ENCODE results near the gene TCF4.

Gene TCF4

DNA sequence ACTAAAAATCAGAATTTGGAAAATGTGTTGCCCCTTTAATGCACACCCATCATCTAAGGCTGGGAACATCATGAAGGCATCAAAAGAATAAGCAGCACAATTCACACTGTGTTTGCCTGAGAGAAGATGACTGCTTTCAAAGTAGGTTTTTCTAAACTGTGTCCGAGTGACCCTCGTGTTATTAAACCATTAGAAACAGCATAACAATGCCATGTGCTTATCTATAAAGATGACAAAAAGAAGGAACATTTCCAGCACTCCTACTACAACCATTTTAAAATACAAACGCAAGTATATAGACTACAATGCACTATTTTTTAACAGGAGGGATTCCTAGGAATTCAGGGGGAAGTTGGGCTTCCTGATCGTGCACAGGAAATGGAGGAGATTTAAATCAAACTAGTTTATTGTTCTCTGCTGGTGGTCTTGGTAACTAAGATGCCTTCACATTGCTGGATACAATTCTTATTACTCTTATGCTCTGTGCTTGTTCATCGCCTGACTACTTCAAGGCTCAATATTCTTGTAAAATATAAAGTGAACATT is 322.8 kb downstream of the TCF4 start:
- no peak for DNase-seq (ENCODE audit: low read depth)
- TF ChIP-seq, protein P1, sequence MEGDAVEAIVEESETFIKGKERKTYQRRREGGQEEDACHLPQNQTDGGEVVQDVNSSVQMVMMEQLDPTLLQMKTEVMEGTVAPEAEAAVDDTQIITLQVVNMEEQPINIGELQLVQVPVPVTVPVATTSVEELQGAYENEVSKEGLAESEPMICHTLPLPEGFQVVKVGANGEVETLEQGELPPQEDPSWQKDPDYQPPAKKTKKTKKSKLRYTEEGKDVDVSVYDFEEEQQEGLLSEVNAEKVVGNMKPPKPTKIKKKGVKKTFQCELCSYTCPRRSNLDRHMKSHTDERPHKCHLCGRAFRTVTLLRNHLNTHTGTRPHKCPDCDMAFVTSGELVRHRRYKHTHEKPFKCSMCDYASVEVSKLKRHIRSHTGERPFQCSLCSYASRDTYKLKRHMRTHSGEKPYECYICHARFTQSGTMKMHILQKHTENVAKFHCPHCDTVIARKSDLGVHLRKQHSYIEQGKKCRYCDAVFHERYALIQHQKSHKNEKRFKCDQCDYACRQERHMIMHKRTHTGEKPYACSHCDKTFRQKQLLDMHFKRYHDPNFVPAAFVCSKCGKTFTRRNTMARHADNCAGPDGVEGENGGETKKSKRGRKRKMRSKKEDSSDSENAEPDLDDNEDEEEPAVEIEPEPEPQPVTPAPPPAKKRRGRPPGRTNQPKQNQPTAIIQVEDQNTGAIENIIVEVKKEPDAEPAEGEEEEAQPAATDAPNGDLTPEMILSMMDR (IDR thresholded peaks at IDR 0.05; ENCODE audit: low read depth, low read length, missing control alignments): no peak
- no peak overlapping the region for H3K4me3 ChIP-seq (ENCODE audit: low read depth, low read length)

DNA sequence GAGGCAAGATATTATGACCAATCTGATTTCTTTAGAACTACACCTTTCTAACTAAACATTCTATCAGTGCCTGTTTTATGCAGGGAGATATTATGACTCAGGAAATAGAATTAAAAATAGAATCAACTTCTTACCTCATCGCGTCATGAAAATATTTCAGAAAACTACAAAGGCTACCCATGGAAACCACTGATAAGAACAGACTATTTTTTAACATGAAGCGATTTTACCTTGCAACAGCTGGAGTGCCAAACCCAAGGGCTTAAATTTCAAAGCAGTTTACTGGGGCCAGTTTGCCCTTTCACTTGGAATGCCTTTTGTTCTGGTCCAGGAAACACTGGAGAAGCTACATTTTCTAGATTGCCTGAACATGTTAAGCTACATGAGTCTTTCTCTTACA is 323.9 kb downstream of the TCF4 start:
- no peak for DNase-seq (ENCODE audit: low read depth)
- no peak overlapping the region for H3K4me3 ChIP-seq (ENCODE audit: low read depth, low read length)
- TF ChIP-seq, protein P1 (IDR thresholded peaks at IDR 0.05; ENCODE audit: low read depth, low read length, missing control alignments): no peak

DNA sequence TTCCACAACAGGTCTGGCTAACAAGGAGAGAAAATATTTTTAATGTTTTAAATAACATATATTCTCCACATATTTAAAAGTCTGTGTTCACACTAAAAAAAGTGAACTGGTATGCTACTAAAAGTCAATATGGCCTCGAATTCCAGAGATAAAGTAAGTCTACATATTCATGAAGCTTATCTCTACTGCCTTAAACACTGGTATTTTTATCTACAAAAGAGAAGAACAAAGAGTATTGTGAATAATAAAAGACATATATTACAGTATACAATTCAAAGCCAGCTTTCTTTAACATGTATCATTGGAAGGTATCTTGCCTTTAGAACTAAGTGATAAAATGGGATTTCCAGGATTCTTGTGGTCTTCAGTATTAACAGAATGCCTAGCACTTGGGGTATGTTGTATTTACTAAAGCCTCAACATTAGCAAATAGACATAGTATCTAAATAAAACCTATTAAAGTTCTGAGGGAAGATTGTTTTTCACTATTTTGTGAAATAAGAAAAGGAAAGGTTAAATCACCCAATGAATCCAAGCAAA is 325.9 kb downstream of the TCF4 start:
- no peak for DNase-seq (ENCODE audit: low read depth)
- TF ChIP-seq, protein P1 (IDR thresholded peaks at IDR 0.05; ENCODE audit: low read depth, low read length, missing control alignments): no peak
- no peak overlapping the region for H3K4me3 ChIP-seq (ENCODE audit: low read depth, low read length)

DNA sequence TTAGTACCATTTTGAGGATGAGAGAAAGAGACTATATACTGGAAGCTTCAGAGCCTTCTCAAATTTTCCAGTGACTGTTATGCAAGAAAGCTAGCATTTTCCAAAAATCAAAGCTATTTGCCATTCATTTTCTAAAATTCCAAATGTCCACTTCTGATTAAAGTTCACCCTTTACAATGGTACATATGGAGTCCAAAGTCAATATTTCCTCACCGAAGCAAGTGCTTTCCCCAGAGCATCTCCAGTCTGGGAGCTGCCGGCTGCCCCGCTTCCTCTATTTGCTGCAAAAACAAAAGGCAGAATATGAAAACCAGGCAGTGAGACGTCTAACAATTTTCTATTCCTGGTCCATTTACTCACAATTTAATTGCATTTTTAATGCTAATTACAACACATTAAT is 326.7 kb downstream of the TCF4 start:
- no peak for DNase-seq (ENCODE audit: low read depth)
- H3K4me3 ChIP-seq (ENCODE audit: low read depth, low read length): no peak overlapping the region
- TF ChIP-seq, protein P1 (IDR thresholded peaks at IDR 0.05; ENCODE audit: low read depth, low read length, missing control alignments): no peak

DNA sequence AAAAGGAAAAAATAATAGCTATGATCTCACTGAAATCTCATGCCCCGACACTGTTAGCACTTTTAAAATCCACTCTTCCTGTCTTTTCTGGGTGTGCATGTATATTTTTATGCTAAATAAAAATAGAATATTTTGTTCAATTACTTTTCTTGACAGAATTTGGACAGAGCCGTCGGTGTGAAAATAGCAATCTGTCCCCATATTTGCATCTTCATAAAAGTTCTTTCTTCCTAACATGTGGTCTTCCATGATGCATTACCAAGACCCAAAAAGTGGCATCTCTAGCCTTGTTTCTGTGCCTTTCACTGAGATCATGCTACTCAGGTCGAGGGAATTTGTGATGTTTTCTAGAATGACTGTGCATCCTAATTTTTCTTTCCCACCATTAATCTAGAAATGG is 329.9 kb downstream of the TCF4 start:
- no peak overlapping the region for H3K4me3 ChIP-seq (ENCODE audit: low read depth, low read length)
- no peak for DNase-seq (ENCODE audit: low read depth)
- TF ChIP-seq, protein P1 (IDR thresholded peaks at IDR 0.05; ENCODE audit: low read depth, low read length, missing control alignments): no peak

DNA sequence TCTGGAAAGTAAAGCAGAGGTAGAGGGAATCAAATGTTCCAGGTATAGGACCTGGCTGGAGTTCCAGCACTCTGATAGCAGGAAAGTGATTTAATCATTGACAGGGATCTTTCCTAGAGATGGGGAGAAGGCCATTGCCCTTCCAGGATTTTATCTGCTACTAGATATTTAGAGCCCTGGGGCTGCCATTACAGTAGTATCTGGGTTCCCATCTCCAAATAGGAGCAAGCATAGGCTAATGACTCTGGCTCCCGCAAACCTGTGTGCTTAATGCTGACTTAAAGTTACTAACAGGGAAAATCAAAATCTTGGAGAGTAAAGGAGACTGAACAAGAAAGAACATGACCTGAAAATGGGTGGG is 331.1 kb downstream of the TCF4 start:
- DNase-seq (ENCODE audit: low read depth): no peak
- no peak overlapping the region for H3K4me3 ChIP-seq (ENCODE audit: low read depth, low read length)
- TF ChIP-seq, protein P1 (IDR thresholded peaks at IDR 0.05; ENCODE audit: low read depth, low read length, missing control alignments): no peak

DNA sequence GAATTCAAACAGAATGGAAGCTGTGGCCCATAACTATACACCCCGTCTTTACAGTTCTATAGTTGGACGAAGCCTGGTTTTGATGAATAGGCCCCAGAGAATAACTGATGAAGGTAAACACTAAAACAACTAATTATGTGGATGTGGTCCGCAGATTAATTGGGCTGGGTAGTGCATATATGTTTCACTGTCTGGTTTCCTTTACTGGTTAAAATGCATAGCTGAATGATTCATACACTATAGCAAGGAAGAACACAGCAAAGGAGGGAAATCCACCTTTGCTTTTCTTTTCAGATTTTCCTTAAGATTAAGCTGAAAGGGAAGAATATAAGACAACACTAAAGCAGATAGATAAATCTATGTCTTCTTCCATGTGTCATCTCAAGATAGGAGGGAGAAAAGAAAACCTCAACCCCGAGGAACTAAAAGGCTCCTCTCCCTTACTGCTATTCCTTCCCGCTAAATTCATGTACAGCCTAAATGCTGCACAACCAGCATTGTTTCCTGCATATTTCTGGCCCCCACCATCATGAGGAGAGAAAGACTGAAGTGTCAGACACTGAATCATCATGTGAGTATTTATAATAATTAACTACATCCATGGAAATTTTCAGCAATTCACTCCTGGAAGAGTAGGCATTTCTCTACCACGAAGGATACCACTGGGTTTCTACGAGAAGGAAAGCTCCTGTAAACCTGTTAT is 331.6 kb downstream of the TCF4 start:
- TF ChIP-seq, protein P1 (IDR thresholded peaks at IDR 0.05; ENCODE audit: low read depth, low read length, missing control alignments): no peak
- no peak for DNase-seq (ENCODE audit: low read depth)
- no peak overlapping the region for H3K4me3 ChIP-seq (ENCODE audit: low read depth, low read length)
